Keratinocyte (primary cell): Measurements from ENCODE around the gene MDM2.
"Not testable (repeated sequence)": the region's sequence is repeated elsewhere in the genome, so short reads cannot be mapped to it uniquely, and the experiment has no call there.

Experiments
- CTCF ChIP-seq, 3 experiments: IDR thresholded peaks in 1 of 3; conservative IDR thresholded peaks in 1 of 3; optimal IDR thresholded peaks in 1 of 3; 2 replicates in 2 of 3; 3 replicates in 1 of 3; pipeline versions ENCODE3 to v1.5.1; 2011; ENCODE audit warnings: low read length in 3 of 3, mild to moderate bottlenecking in 3 of 3, moderate library complexity in 2 of 3, control low read depth in 1 of 3, inconsistent platforms in 1 of 3; ENCODE audit not compliant: insufficient read depth in 2 of 3; ENCODE audit errors: extremely low read depth in 1 of 3
- EZH2 ChIP-seq: IDR thresholded peaks from one replicate; pipeline ENCODE4 v1.6.1; 2012; ENCODE audit warnings: inconsistent platforms, mild to moderate bottlenecking, low read length, moderate library complexity

- not testable (repeated sequence) for TF ChIP-seq CTCF (optimal IDR thresholded peaks at IDR 0.05 in 1 of 3, IDR thresholded peaks at IDR 0.05 in 1 of 3, conservative IDR thresholded peaks at IDR 0.05 in 1 of 3; ENCODE audit: extremely low read depth in 1 of 3, insufficient read depth in 2 of 3, low read length in 3 of 3); EZH2
These were observed 3.6 kb downstream of the MDM2 start for GRCh38 chr12:68811573-68811972.
